Erythroblast (primary cell): ENCODE results near the gene HS3ST4.

ENCODE experiments used
- GATA1 ChIP-seq: IDR thresholded peaks from 2 replicates; pipeline ENCODE4 v1.6.1; 2011; ENCODE audit warnings: low read depth, mild to moderate bottlenecking, control low read depth, low read length, moderate library complexity
- POLR2A ChIP-seq: IDR thresholded peaks from 2 replicates; pipeline ENCODE4 v1.6.1; 2011; ENCODE audit warnings: mild to moderate bottlenecking, low read length

DNA sequence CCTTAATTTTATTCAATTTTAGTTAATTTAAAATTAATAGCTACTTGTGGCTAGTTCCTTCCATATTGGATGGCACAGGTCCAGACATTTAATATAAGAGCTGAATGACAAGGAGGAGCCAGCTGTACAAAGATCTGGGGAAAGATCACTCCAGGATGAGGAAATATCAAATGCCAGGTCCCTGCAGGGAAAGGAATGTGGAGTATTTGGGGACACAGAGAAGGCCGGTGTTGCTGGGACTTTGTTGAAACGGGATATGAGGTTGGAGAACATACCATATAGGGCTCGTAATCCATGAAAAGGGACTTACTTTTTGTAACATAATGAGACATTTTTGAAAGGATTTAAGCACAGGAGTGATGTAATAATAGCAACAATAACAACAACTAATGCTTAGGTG lies 426.8 kb downstream of the HS3ST4 start:
- no peak for TF ChIP-seq POLR2A
- no peak for TF ChIP-seq GATA1
